Measurements from ENCODE around the gene NDC1. TPM values are rescaled to one million over a fixed set of nuclear protein-coding genes. Genes with fewer than 3 reads are reported as not detected.

The NDC1 gene
- total and polyA plus RNA-seq, 2 donors (not counting 3 experiments of a cell fraction or from before 2014, with no cell fraction given) = 23.2 to 29.2 TPM

- H3K36me3 ChIP-seq (ENCODE audit: control insufficient read depth in 2 of 2, extremely low read depth in 1 of 2, insufficient read depth in 2 of 2, low read length in 2 of 2) = no peaks in the 10 kb centered on the region
- no peaks in the 10 kb centered on the region for H3K9me3 ChIP-seq (replicated peaks; ENCODE audit: control insufficient read depth, insufficient read depth, low read length)
- H2AFZ ChIP-seq (ENCODE audit: low read depth, low read length) = no peak overlapping the region
- no peak overlapping the region for H3K4me3 ChIP-seq (replicated peaks in 1 of 3; ENCODE audit: insufficient read depth in 1 of 3, low read depth in 1 of 3, low read length in 3 of 3)
- CTCF ChIA-PET = interaction anchor here (1.2 to 4.0 kb wide), 4 partner anchors 35 to 266 kb away, joined by 4 to 50 read pairs (median 19); no protein-coding TSS in a partner anchor
- FAIRE-seq (no peak), DNase-seq (ENCODE audit: low read depth, low spot score) (no peak)
- H3K79me2 ChIP-seq (ENCODE audit: control insufficient read depth, insufficient read depth, low read length) = no peaks in the 10 kb centered on the region
- TF ChIP-seq CTCF (IDR thresholded peaks at IDR 0.05; ENCODE audit: extremely low read depth in 1 of 2, insufficient read depth in 1 of 2, low read depth in 1 of 2, low read length in 2 of 2) (no peak), MAX (IDR thresholded peaks at IDR 0.05; ENCODE audit: insufficient read depth, insufficient read length) (no peak), GATA2 (IDR thresholded peaks at IDR 0.05; ENCODE audit: insufficient read depth, insufficient read length, low read depth, low read length) (no peak), EZH2 (IDR thresholded peaks at IDR 0.05; ENCODE audit: borderline replicate concordance, low read depth, low read length, severe bottlenecking) (no peak), FOS (IDR thresholded peaks at IDR 0.05; ENCODE audit: borderline replicate concordance, insufficient read depth, low read length) (no peak), JUN (IDR thresholded peaks at IDR 0.05; ENCODE audit: borderline replicate concordance, insufficient read depth, insufficient read length, low read depth) (no peak), POLR2AphosphoS5 (IDR thresholded peaks at IDR 0.05; ENCODE audit: insufficient read depth, low read depth, low read length) (no peak), POLR2A (IDR thresholded peaks at IDR 0.05; ENCODE audit: low read depth, low read length) (no peak), MYC (IDR thresholded peaks at IDR 0.05; ENCODE audit: low read depth, low read length) (no peak)
- peaks cover under 1 to 4% of the 10 kb centered on the region in 2 experiments for H3K27me3 ChIP-seq (ENCODE audit: control insufficient read depth in 2 of 2, insufficient read depth in 2 of 2, low read length in 2 of 2)
- no TSS peak for BruUV-seq (replicated peaks)
- dilution Hi-C loops (cut with MboI; ENCODE audit: extremely low pct_ligation_motif_present, low sequenced_read_pairs) (no loop called here), intact Hi-C loops (cut with micrococcal nuclease) (no loop called here)
- no peak overlapping the region for H3K4me2 ChIP-seq (ENCODE audit: insufficient read depth, low read length)
- no peaks in the 10 kb centered on the region for H4K20me1 ChIP-seq (replicated peaks; ENCODE audit: control insufficient read depth, extremely low read depth, insufficient read depth, low read length)
- H3K9ac ChIP-seq (replicated peaks; ENCODE audit: extremely low read depth, insufficient read depth, low read length) = no peak overlapping the region
- H3K9me1 ChIP-seq (replicated peaks; ENCODE audit: control insufficient read depth, extremely low read depth, insufficient read depth, low read length) = no peaks in the 10 kb centered on the region
- POLR2A ChIA-PET = no interaction called here
- H3K4me1 ChIP-seq (ENCODE audit: control insufficient read depth, extremely low read depth, insufficient read depth, low read length) = no peaks in the 10 kb centered on the region
- H3K27ac ChIP-seq (ENCODE audit: insufficient read depth, low read depth, low read length) = no peak overlapping the region
Observed at GRCh38 chr1:53752281-53752680, 85.8 kb downstream of the NDC1 start.

Data from endothelial cell of umbilical vein (primary cell).